Type B pancreatic cell (in vitro differentiated cells): ENCODE results near the gene FHOD3. TPM values are rescaled to one million over a fixed set of nuclear protein-coding genes. Genes with fewer than 3 reads are reported as not detected.

Experiments used
- DNase-seq: peaks from one replicate; pipeline ENCODE4 v3.0.0; 2021; ENCODE audit warnings: mixed read lengths; ENCODE audit not compliant: unreplicated experiment; ENCODE audit errors: extremely low spot score
- H3K27ac Mint-ChIP-seq: 2 replicates; pipeline ENCODE4 v1.8.0; 2021; ENCODE audit warnings: mild to moderate bottlenecking, mixed read lengths
- H3K27me3 Mint-ChIP-seq: 2 replicates; pipeline ENCODE4 v1.8.0; 2021; ENCODE audit warnings: mixed read lengths
- H3K36me3 Mint-ChIP-seq: 2 replicates; pipeline ENCODE4 v1.8.0; 2021; ENCODE audit warnings: mixed read lengths
- H3K4me1 Mint-ChIP-seq: one replicate; pipeline ENCODE4 v1.8.0; 2021; ENCODE audit warnings: mixed read lengths; ENCODE audit not compliant: unreplicated experiment
- H3K4me3 Mint-ChIP-seq: 2 replicates; pipeline ENCODE4 v1.8.0; 2021; ENCODE audit warnings: mild to moderate bottlenecking, mixed read lengths
- H3K9me3 Mint-ChIP-seq: 2 replicates; pipeline ENCODE4 v1.8.0; 2021; ENCODE audit warnings: mixed read lengths
- total RNA-seq: library from RNA; stranded (reverse); gene quantifications from 2 replicates; pipeline ENCODE4 v1.2.1, GENCODE V29; 2021; ENCODE audit warnings: low replicate concordance
- TF ChIP-seq, protein P1 (sequence below): fragments of 200-600 bp; sonication (generic); conservative IDR thresholded peaks from 2 replicates; pipeline ENCODE4 v1.5.0; 2021; ENCODE audit warnings: antibody characterized with exemption, mild to moderate bottlenecking

Gene FHOD3
- total RNA-seq, 1 donor from 2014 or later: 5.3 TPM

DNA sequence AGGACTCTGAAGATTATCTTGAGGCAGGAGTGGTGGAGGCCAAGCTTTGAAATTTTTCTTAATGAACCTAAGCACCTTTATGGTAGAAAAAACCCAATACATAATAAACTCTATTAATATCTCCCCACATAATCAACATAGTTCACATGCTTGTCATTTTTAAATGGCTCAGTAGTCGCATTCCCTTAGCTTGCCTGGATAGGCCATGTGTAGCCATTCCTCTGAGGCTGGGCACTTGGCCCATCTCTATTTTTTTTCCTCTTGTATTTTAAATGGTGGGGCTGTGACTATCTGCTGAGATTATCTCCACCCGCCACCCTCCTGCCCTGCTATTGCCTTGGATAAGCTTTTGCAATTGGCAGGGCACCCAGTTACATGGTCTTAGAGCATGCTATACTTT, 143.1 kb downstream of the FHOD3 start:
- no peaks in the 10 kb centered on the region for H3K27me3 Mint-ChIP-seq
- peaks cover 6% of the 10 kb centered on the region for H3K9me3 Mint-ChIP-seq
- no peak overlapping the region for H3K4me3 Mint-ChIP-seq
- TF ChIP-seq, protein P1, sequence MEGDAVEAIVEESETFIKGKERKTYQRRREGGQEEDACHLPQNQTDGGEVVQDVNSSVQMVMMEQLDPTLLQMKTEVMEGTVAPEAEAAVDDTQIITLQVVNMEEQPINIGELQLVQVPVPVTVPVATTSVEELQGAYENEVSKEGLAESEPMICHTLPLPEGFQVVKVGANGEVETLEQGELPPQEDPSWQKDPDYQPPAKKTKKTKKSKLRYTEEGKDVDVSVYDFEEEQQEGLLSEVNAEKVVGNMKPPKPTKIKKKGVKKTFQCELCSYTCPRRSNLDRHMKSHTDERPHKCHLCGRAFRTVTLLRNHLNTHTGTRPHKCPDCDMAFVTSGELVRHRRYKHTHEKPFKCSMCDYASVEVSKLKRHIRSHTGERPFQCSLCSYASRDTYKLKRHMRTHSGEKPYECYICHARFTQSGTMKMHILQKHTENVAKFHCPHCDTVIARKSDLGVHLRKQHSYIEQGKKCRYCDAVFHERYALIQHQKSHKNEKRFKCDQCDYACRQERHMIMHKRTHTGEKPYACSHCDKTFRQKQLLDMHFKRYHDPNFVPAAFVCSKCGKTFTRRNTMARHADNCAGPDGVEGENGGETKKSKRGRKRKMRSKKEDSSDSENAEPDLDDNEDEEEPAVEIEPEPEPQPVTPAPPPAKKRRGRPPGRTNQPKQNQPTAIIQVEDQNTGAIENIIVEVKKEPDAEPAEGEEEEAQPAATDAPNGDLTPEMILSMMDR: no peak
- H3K4me1 Mint-ChIP-seq: peaks cover 16% of the 10 kb centered on the region
- no peak for DNase-seq
- H3K27ac Mint-ChIP-seq: no peak overlapping the region
- no peaks in the 10 kb centered on the region for H3K36me3 Mint-ChIP-seq

DNA sequence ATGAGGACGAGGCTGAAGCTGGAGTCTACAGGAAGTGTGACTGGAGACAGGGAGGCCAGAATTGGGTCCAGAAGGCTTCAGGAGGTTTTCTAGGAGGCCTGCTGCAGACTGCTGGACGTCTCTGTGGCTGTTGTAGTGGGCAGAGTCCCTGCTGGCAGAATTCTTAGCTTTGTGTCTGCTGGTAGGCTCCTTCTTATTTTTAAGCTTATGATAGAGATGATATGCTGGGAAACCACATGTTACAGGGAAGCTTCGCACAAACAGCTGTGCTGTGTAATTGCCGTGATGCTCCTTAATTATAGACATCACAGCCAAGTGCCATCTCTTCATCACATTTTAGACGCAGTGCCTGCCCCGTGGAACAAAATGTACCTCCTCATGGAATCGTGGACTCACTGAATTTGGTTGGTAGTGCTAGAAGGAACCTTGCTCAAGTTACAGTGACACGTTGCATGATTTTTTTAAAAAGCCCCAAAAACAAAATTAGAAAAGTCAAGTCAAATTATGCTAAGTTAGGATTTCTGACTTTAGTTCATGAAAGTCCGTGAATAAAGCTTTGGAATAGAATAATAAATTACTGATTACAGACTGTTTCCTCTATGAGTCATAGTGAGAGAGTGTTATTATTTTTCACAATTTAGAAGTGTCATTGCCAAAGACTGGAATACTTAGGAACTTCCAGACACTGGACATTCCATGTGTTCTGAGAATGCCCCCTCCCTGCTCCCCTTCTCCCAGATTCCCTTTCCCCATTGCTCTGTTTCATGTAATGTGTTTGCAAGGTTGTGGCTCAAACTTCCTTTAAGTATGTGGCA, 144.1 kb downstream of the FHOD3 start:
- Mint-ChIP-seq H3K36me3 (no peaks in the 10 kb centered on the region), H3K4me1 (peaks cover 24% of the 10 kb centered on the region), H3K9me3 (peaks cover 6% of the 10 kb centered on the region), H3K27ac (no peak overlapping the region), H3K4me3 (no peak overlapping the region), H3K27me3 (no peaks in the 10 kb centered on the region)
- no peak for DNase-seq
- TF ChIP-seq, protein P1: no peak

DNA sequence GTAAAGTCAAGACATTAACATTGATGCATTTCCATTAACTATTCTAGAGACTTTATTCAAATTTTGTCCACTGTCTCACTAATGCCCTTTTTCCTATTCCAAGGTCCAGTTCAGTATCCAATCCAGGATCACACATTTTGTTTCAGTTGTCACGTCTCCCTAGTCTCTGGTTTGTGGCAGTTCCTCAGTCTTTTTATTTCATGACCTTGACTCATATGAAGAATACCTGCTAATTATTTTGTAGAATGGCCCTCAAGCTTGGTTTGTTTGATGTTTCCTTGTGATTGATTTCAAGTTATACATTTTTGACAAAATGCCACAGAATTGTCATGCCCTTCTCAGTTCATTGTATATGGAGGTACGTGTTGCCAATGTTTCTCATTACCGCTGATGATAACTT, 145.2 kb downstream of the FHOD3 start:
- TF ChIP-seq, protein P1: no peak
- H3K36me3 Mint-ChIP-seq: no peaks in the 10 kb centered on the region
- H3K4me3 Mint-ChIP-seq: no peak overlapping the region
- H3K27me3 Mint-ChIP-seq: no peaks in the 10 kb centered on the region
- no peak overlapping the region for H3K27ac Mint-ChIP-seq
- peaks cover 6% of the 10 kb centered on the region for H3K9me3 Mint-ChIP-seq
- H3K4me1 Mint-ChIP-seq: peaks cover 24% of the 10 kb centered on the region
- no peak for DNase-seq

DNA sequence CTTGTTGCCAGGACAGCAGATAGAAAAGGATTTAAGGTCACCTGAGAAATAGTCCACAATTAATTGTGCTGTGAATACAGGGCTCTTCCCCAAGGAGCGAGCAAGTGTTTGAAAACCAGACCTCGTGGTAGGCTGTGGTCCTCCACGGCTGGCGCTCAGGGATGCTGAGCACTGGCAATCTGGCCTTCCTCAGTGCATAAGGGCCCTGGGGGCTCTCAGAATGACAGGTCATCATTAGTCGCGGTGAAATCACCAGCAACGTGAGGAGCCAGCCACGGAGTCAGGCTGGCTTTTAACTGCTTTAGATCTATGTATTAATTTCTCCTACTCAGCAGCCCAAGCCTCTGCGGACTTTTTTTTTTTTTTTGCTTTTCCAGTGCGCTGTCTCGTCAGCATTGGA, 148.5 kb downstream of the FHOD3 start:
- no peak for DNase-seq
- Mint-ChIP-seq H3K27me3 (no peaks in the 10 kb centered on the region), H3K27ac (no peak overlapping the region), H3K9me3 (peaks cover 6% of the 10 kb centered on the region), H3K36me3 (no peaks in the 10 kb centered on the region), H3K4me3 (no peak overlapping the region), H3K4me1 (peaks cover 28% of the 10 kb centered on the region)
- TF ChIP-seq, protein P1: no peak

DNA sequence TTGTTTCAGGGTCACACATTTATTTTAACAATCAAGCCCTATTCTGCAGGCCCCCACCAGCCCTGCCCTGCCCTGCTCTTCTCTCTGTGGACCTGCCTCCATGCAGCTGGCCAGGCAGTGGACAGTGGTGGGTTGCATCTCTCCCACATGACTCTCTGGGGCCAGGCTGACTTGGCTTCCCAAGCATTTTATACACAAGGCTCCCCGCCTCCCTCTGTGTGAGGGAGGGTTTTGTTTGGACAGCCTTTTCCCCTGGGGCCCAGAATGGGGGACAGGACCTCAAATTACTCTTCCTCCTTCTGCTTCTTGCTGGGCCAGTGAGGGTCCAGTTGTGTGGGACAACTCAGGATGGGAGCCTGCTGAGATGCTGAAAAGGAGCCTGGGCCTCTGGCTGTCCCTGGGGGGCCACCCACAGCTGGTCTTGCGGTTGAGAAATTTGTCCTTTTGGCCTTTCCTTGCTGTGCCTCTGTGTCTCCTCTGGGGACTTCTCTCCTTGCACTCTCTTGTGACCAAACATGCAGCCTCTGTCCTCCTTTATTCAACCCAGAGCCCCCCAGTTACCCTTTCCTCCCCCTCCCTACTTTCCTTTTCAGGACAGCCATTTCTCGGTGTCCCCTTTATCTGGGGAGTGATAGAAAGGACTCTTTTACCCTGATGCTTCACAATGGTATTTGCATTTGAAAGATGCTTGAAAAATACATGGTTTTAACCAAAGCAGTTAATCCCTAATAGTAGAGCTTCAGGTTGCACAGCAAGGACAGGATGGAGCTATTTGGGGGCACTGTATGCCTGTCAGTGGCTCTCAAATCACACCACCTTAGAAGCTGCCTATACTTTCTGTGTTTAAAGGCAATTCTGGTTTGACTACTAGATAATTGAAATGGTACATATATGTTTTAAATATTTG, 151.1 kb downstream of the FHOD3 start:
- H3K27me3 Mint-ChIP-seq: no peaks in the 10 kb centered on the region
- peaks cover 1% of the 10 kb centered on the region for H3K9me3 Mint-ChIP-seq
- TF ChIP-seq, protein P1: no peak
- no peak overlapping the region for H3K27ac Mint-ChIP-seq
- peaks cover 23% of the 10 kb centered on the region for H3K4me1 Mint-ChIP-seq
- H3K4me3 Mint-ChIP-seq: no peak overlapping the region
- DNase-seq: no peak
- H3K36me3 Mint-ChIP-seq: no peaks in the 10 kb centered on the region
